Upper lobe of right lung (tissue), 1 donor: ENCODE measurements around the gene LDHA. TPM values are rescaled to one million over a fixed set of nuclear protein-coding genes. Genes with fewer than 3 reads are reported as not detected.

ENCODE experiments used
- ATAC-seq: fragments of 200-7000 bp; cut with Tn5 transposase; one replicate; pipeline ENCODE4 v1.9.1; 2020; ENCODE audit warnings: mild to moderate bottlenecking, moderate library complexity
- DNase-seq: peaks from one replicate; pipeline ENCODE4 v3.0.0-alpha.2; 2020
- H3K27ac ChIP-seq: fragments of 200-600 bp; one replicate; pipeline ENCODE4 v1.8.0; 2022
- H3K27me3 ChIP-seq: fragments of 200-600 bp; one replicate; pipeline ENCODE4 v1.8.0; 2022; ENCODE audit warnings: mild to moderate bottlenecking
- H3K36me3 ChIP-seq: fragments of 200-600 bp; one replicate; pipeline ENCODE4 v1.8.0; 2022
- H3K4me1 ChIP-seq: fragments of 200-600 bp; one replicate; pipeline ENCODE4 v1.8.0; 2022
- H3K4me3 ChIP-seq: fragments of 200-600 bp; one replicate; pipeline ENCODE4 v1.8.0; 2022; ENCODE audit warnings: mild to moderate bottlenecking
- H3K9me3 ChIP-seq: fragments of 200-600 bp; one replicate; pipeline ENCODE4 v1.8.0; 2022
- intact Hi-C: fragments of 100-400 bp; cut with DNase I; formaldehyde crosslinking; loops from one replicate; pipeline ENCODE4 v1.11.0; 2022
- total RNA-seq: library from RNA; stranded (reverse); fragmentation: NEBNext Ultra II Directional; extraction: Animal tissue kit (Norgen Biotek cat#: 25700); gene quantifications from one replicate; pipeline ENCODE4 v1.2.1, GENCODE V29; 2021
- TF ChIP-seq, protein P1 (sequence below): fragments of 200-600 bp; IDR thresholded peaks from one replicate; pipeline ENCODE4 v1.8.0; 2022; ENCODE audit warnings: antibody characterized with exemption
- donor health status: DM: no; HTN: yes; CAD: no; lungs with severe emphysema.

The LDHA gene
- total RNA-seq, 1 donor from 2014 or later = 231 TPM

DNA sequence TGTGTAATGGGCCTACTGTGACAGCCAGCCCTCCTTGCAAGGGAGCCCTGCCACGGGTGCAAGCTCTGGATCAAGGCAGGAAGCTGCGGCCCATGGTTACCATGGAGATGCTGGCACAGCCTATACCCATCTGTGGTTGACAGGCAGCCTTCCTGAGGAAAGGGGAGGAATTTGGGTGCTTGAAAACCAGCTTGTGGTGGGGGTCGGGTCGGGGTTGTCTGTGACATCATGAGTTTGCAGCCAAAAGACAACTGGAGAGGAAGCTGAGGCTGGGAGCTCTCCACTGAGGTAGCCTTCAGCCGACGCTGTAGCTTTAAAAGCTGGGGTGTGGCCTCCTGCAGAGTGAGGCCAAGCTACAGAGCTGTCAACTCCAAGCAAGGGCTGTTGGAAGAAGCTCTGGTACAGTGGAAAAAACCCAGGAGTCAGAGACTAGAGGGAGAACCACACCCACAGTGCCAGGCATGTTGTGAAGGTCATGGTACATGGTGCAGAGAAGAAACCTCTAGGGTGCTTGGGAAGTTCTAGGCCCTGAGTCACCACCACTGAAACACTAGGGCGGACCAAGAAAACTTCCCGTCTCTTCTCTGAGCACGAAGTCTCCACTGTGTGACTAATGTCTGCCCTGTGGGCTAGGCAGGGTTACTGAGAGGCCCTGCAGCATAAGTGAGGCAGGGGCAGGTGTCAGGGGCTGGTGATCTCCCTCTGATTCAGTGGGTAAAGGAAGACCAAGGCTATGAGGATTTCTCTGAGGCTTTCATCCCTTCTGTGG lies 10.8 kb upstream of the LDHA start:
- no peaks in the 10 kb centered on the region for H3K27me3 ChIP-seq
- ATAC-seq (peak; percentile 91), DNase-seq (peak; percentile 64)
- H3K4me3 ChIP-seq = no peak overlapping the region
- peak overlapping the region; percentile 97 for H3K27ac ChIP-seq
- peaks cover 18% of the 10 kb centered on the region for H3K4me1 ChIP-seq
- TF ChIP-seq, protein P1, sequence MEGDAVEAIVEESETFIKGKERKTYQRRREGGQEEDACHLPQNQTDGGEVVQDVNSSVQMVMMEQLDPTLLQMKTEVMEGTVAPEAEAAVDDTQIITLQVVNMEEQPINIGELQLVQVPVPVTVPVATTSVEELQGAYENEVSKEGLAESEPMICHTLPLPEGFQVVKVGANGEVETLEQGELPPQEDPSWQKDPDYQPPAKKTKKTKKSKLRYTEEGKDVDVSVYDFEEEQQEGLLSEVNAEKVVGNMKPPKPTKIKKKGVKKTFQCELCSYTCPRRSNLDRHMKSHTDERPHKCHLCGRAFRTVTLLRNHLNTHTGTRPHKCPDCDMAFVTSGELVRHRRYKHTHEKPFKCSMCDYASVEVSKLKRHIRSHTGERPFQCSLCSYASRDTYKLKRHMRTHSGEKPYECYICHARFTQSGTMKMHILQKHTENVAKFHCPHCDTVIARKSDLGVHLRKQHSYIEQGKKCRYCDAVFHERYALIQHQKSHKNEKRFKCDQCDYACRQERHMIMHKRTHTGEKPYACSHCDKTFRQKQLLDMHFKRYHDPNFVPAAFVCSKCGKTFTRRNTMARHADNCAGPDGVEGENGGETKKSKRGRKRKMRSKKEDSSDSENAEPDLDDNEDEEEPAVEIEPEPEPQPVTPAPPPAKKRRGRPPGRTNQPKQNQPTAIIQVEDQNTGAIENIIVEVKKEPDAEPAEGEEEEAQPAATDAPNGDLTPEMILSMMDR = no peak
- H3K36me3 ChIP-seq = no peaks in the 10 kb centered on the region
- intact Hi-C loops = no loop called here
- no peaks in the 10 kb centered on the region for H3K9me3 ChIP-seq

DNA sequence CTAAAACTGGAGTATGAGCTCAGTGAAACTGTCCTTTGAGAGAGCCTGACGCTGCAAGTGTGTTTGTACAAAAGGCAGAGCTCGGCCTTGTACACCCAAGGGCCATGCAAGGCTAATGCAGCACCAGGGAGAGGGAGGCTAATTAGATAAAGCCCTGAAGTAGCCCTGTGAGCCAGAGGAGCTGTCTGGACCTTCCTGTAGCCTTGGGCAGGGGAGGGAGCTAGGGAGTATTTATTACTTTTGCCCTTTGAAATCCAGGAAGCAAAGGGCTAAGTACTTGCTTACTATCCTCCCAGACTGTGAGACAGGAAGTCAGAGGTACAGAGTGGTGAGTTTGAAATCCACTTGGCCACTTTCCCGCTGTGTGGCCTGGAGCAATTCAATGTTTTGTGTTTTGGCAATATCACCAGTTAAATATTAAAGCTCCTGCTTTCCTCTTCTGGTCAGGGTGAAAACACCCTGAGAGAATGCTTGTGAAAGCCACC lies 10.2 kb upstream of the LDHA start:
- Histone ChIP-seq H3K27ac (peak overlapping the region; percentile 97), H3K36me3 (no peaks in the 10 kb centered on the region), H3K4me3 (no peak overlapping the region), H3K4me1 (peaks cover 18% of the 10 kb centered on the region), H3K9me3 (no peaks in the 10 kb centered on the region), H3K27me3 (no peaks in the 10 kb centered on the region)
- intact Hi-C loops = no loop called here
- TF ChIP-seq, protein P1 = no peak
- ATAC-seq (peak; percentile 88), DNase-seq (peak; percentile 68)

DNA sequence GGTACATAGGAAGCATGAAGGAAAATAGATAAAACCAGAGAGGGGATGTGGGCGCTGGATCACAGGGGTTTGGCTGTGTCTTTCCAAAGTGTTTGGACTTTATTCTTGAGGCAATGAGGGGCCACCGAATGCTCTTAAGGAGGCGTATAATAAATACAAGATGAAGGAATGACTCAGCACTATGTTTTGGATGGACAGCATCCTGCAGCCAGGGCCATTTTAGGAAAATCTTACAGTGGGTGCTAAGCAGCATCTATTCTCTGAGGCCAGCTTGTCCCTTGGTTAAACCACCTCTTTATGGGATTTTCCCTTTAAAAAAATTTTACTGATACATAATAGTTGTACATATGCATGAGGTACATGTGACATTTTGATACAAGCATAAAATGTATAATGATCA lies 4.3 kb upstream of the LDHA start:
- TF ChIP-seq, protein P1 = no peak
- intact Hi-C loops = no loop called here
- no peak overlapping the region for H3K27ac ChIP-seq
- DNase-seq (no peak), ATAC-seq (no peak)
- no peak overlapping the region for H3K4me3 ChIP-seq
- H3K27me3 ChIP-seq = no peaks in the 10 kb centered on the region
- peaks cover 4% of the 10 kb centered on the region for H3K4me1 ChIP-seq
- H3K36me3 ChIP-seq = no peaks in the 10 kb centered on the region
- no peaks in the 10 kb centered on the region for H3K9me3 ChIP-seq

DNA sequence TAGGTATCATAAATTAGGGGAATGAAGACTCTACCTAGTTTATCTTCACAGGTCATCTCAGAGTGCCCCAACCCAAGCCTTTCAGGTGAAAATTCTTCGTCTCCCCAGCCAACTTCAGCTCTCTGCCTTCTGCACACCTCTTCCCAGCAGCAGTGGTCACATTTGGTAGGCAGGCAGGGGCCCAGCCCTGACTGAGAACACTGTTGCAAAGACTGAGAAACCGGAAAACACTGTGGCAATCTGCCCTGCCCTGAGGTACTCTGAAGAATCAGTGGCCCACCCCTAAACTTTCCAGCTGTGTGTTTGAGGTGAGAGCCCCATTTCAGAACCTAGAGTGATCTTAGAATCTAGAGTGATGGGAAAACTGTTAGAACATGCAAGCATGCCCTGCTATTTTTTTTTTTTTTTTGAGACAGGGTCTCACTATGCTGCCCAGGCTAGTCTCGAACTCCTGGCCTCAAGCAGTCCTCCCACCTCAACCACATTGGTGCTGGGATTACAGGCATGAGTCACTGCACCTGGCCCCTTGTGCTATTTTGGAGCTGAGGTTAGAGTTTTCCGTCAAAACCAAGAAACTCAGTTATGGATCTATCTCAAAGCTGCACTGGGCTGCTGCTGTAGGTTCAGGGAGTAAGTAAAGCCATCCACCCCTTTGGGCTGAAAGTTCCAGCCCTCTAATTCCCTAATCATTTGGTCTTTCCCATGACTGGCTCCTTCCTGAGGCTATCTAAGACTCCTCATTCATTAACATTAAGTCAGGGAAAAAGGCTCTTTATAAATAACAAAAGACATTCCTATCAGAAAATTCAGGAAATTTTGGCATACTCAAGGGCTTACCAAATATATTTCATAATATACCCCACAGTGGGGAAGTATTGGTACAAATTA lies 1.7 kb upstream of the LDHA start:
- Histone ChIP-seq H3K27ac (no peak overlapping the region), H3K4me1 (peaks cover 14% of the 10 kb centered on the region), H3K4me3 (no peak overlapping the region), H3K9me3 (no peaks in the 10 kb centered on the region), H3K27me3 (no peaks in the 10 kb centered on the region), H3K36me3 (peaks cover 13% of the 10 kb centered on the region)
- ATAC-seq (no peak), DNase-seq (no peak)
- TF ChIP-seq, protein P1 = no peak
- intact Hi-C loops = no loop called here

DNA sequence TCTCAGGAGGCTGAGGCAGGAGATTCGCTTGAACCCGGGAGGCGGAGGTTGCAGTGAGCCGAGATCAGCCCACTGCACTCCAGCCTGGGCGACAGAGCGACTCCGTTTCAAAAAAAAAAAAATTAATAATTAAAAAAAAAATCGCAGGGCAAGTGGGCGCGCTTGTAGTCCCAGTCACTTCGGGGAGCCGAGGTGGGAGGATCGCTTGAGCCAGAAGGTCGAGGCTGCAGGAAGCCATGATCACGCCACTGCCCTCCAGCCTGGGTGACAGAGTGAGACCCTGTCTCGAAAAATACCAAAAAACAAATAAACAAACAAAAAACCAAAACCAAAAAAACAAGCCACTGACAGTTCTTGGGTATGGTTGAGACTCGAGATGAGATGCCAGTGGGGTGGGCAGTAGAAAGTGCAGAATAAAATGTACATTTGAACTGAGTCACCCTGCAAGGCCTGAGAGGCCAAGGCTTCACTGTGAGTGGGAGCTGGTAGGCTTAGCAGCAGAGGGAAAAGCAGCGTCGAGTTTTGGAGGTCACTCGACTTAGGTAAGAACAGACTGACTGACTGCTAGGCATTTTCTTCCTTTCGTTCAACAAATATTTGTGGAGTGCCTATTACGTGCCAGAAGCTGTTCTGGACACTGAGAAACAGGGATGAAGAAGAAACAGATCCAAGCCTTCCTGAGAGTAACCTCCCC lies 635 bp upstream of the LDHA start:
- intact Hi-C loops = no loop called here
- peaks cover 23% of the 10 kb centered on the region for H3K36me3 ChIP-seq
- TF ChIP-seq, protein P1 = no peak
- DNase-seq (no peak), ATAC-seq (peak; percentile 1)
- H3K4me3 ChIP-seq = peak overlapping the region; percentile 88
- H3K9me3 ChIP-seq = no peaks in the 10 kb centered on the region
- peak overlapping the region; percentile 90 for H3K27ac ChIP-seq
- peaks cover 14% of the 10 kb centered on the region for H3K4me1 ChIP-seq
- no peaks in the 10 kb centered on the region for H3K27me3 ChIP-seq
